SK-N-SH (cell line): Measurements from ENCODE around the gene TBCD. TPM values are rescaled to one million over a fixed set of nuclear protein-coding genes. Genes with fewer than 3 reads are reported as not detected.

Experiments used
- CTCF ChIA-PET: fragments of 300-600, 350-600 bp; formaldehyde crosslinking; extraction: SDS; loops from one replicate; lab custom pipeline; 2021; lab: Yijun Ruan, JAX
- POLR2A ChIA-PET: fragments of 350-600 bp; sonication (Branson Sonifier 250); formaldehyde crosslinking; extraction: SDS; loops from one replicate; lab custom pipeline; 2020; ENCODE audit warnings: antibody characterized with exemption, inconsistent platforms; lab: Yijun Ruan, JAX
- DNase-seq: peaks from one replicate; pipeline ENCODE4 v3.0.0; 2012
- H2AFZ ChIP-seq: fragments of 200-600 bp; sonication (generic); 2 replicates; pipeline ENCODE4 v1.8.1; 2016; ENCODE audit warnings: antibody characterized with exemption, mild to moderate bottlenecking, low read depth
- H3F3A ChIP-seq: fragments of 200-600 bp; sonication (generic); replicated peaks from 2 replicates; pipeline ENCODE3; 2016; ENCODE audit warnings: antibody characterized with exemption, mild to moderate bottlenecking; ENCODE audit not compliant: insufficient read depth
- H3K27ac ChIP-seq, 2 experiments: fragments of 200-500 bp in 1 of 2; fragments of 200-600 bp in 1 of 2; sonication (Bioruptor generic) in 1 of 2; sonication (generic), shearing (Covaris generic) in 1 of 2; 2 replicates each; pipeline versions ENCODE4 v1.5.1 to v1.6.1; 2014 to 2016; ENCODE audit warnings: low read depth in 2 of 2, inconsistent platforms in 1 of 2, low read length in 1 of 2, mild to moderate bottlenecking in 1 of 2, mixed read lengths in 1 of 2
- H3K27me3 ChIP-seq: fragments of 200-600 bp; sonication (generic), shearing (Covaris generic); 2 replicates; pipeline ENCODE4 v1.6.1; 2016; ENCODE audit warnings: mixed run types; ENCODE audit not compliant: insufficient read depth
- H3K36me3 ChIP-seq, 2 experiments: fragments of 200-500 bp in 1 of 2; fragments of 200-600 bp in 1 of 2; sonication (Bioruptor generic) in 1 of 2; sonication (generic) in 1 of 2; replicated peaks in 1 of 2; 2 replicates each; pipeline versions ENCODE3 to v1.5.1; 2014 to 2016; ENCODE audit warnings: low read length in 1 of 2, mild to moderate bottlenecking in 1 of 2; ENCODE audit not compliant: insufficient read depth in 2 of 2, control insufficient read depth in 1 of 2
- H3K4me1 ChIP-seq, 2 experiments: fragments of 200-500 bp in 1 of 2; fragments of 200-600 bp in 1 of 2; sonication (Bioruptor generic) in 1 of 2; sonication (generic), shearing (Covaris generic) in 1 of 2; 2 replicates each; pipeline versions ENCODE4 v1.5.1 to v1.6.1; 2014 to 2016; ENCODE audit warnings: low read depth in 1 of 2, low read length in 1 of 2, mixed run types in 1 of 2; ENCODE audit not compliant: insufficient read depth in 2 of 2, control insufficient read depth in 1 of 2
- H3K4me2 ChIP-seq: fragments of 200-600 bp; sonication (generic), shearing (Covaris generic); 2 replicates; pipeline ENCODE4 v1.6.1; 2017; ENCODE audit warnings: mixed run types
- H3K4me3 ChIP-seq, 2 experiments: fragments of 200-500 bp in 1 of 2; fragments of 200-600 bp in 1 of 2; sonication (Bioruptor generic) in 1 of 2; sonication (generic), shearing (Covaris generic) in 1 of 2; 2 replicates each; pipeline versions ENCODE4 v1.5.1 to v1.8.1; 2014 to 2016; ENCODE audit warnings: low read depth in 2 of 2, inconsistent platforms in 1 of 2, low read length in 1 of 2, mild to moderate bottlenecking in 1 of 2, mixed read lengths in 1 of 2, moderate library complexity in 1 of 2
- H3K79me2 ChIP-seq: fragments of 200-600 bp; sonication (generic); 2 replicates; pipeline ENCODE4 v1.8.1; 2017; ENCODE audit warnings: mild to moderate bottlenecking; ENCODE audit not compliant: insufficient read depth
- H3K9ac ChIP-seq: fragments of 200-600 bp; sonication (generic); 2 replicates; pipeline ENCODE4 v1.6.1; 2017; ENCODE audit warnings: mixed run types
- H3K9me2 ChIP-seq: fragments of 200-600 bp; sonication (generic); 2 replicates; pipeline ENCODE4 v1.6.1; 2017; ENCODE audit warnings: mixed run types
- H3K9me3 ChIP-seq: fragments of 200-600 bp; sonication (generic); 2 replicates; pipeline ENCODE4 v1.6.1; 2017; ENCODE audit warnings: mixed run types, mild to moderate bottlenecking, moderate library complexity
- H4K20me1 ChIP-seq: fragments of 200-600 bp; sonication (generic); 2 replicates; pipeline ENCODE4 v1.6.1; 2017; ENCODE audit warnings: mild to moderate bottlenecking, mixed run types; ENCODE audit not compliant: insufficient read depth
- ELF1 ChIP-seq: IDR thresholded peaks from 2 replicates; pipeline ENCODE4 v1.4.0; 2012
- FOXM1 ChIP-seq: IDR thresholded peaks from 2 replicates; pipeline ENCODE4 v1.4.0; 2012; ENCODE audit warnings: low read depth, mild to moderate bottlenecking
- MXI1 ChIP-seq: IDR thresholded peaks from 2 replicates; pipeline ENCODE4 v1.6.1; 2012; ENCODE audit warnings: mild to moderate bottlenecking, low read depth, low read length, improper control_type of control experiment
- RAD21 ChIP-seq: IDR thresholded peaks from 2 replicates; pipeline ENCODE4 v1.6.1; 2012; ENCODE audit warnings: mild to moderate bottlenecking, low read length
- RXRA ChIP-seq: IDR thresholded peaks from 2 replicates; pipeline ENCODE4 v1.4.0; 2012; ENCODE audit warnings: low read depth, mild to moderate bottlenecking, borderline replicate concordance
- USF1 ChIP-seq: IDR thresholded peaks from 2 replicates; pipeline ENCODE4 v1.4.0; 2012; ENCODE audit warnings: low read depth, borderline replicate concordance
- YY1 ChIP-seq: IDR thresholded peaks from 2 replicates; pipeline ENCODE4 v1.4.0; 2012; ENCODE audit warnings: low read depth, mild to moderate bottlenecking
- ZBTB33 ChIP-seq: IDR thresholded peaks from 2 replicates; pipeline ENCODE4 v1.4.0; 2012; ENCODE audit warnings: low read depth, borderline replicate concordance
- WGBS: methylation state at CpG from one replicate; pipeline ENCODE4 v1.1.6; 2017; ENCODE audit warnings: low lambda C conversion rate; 5-methylcytosine and 5-hydroxymethylcytosine counted together
- polyA plus RNA-seq, 3 experiments: library from polyadenylated mRNA; depleted of rRNA; stranded (reverse); fragments of >200 nt; gene quantifications; 2 replicates each; pipeline ENCODE4 v1.2.3, GENCODE V29; 2012
- TF ChIP-seq, protein P1 (sequence below): fragments of 150-350 bp; IDR thresholded peaks from 2 replicates; pipeline ENCODE4 v1.6.1; 2016; ENCODE audit warnings: mild to moderate bottlenecking, low read depth, low read length
- TF ChIP-seq, protein P2 (sequence below): fragments of 200-600 bp; sonication (generic); IDR thresholded peaks from 2 replicates; pipeline ENCODE4 v1.6.1; 2017; ENCODE audit warnings: antibody characterized with exemption, mild to moderate bottlenecking, moderate library complexity
- TF ChIP-seq, protein P3 (sequence below): fragments of 150-350 bp; IDR thresholded peaks from 2 replicates; pipeline ENCODE4 v1.6.1; 2017; ENCODE audit warnings: antibody characterized with exemption, low read length, low read depth, borderline replicate concordance

TBCD gene
- polyA plus RNA-seq, 1 of the 3 experiments (the other 2 are of a cell fraction), result 107 TPM

- Histone ChIP-seq H2AFZ (no peak overlapping the region), H3K79me2 (no peaks in the 10 kb centered on the region), H3K36me3 (peaks cover 18 to 40% of the 10 kb centered on the region in 2 experiments), H3K4me3 (no peak overlapping the region), H3K4me2 (no peak overlapping the region), H3K4me1 (peaks cover 0 to 4% of the 10 kb centered on the region in 2 experiments; a peak in 1 of 4 replicates), H3K27ac (no peak overlapping the region)
- 82% methylated on average over 14 of the region's 15 CpGs for WGBS
- POLR2A ChIA-PET, result no interaction called here
- CTCF ChIA-PET, result interaction anchor here (1.4 to 2.0 kb wide), 3 partner anchors 7 to 36 kb away, joined by 3 to 6 read pairs (median 6); no protein-coding TSS in a partner anchor
- no peak for TF ChIP-seq YY1
- TF ChIP-seq, protein P1, sequence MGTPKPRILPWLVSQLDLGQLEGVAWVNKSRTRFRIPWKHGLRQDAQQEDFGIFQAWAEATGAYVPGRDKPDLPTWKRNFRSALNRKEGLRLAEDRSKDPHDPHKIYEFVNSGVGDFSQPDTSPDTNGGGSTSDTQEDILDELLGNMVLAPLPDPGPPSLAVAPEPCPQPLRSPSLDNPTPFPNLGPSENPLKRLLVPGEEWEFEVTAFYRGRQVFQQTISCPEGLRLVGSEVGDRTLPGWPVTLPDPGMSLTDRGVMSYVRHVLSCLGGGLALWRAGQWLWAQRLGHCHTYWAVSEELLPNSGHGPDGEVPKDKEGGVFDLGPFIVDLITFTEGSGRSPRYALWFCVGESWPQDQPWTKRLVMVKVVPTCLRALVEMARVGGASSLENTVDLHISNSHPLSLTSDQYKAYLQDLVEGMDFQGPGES, result no peak
- TF ChIP-seq ZBTB33, result no peak
- no peak for TF ChIP-seq FOXM1
- no peak for TF ChIP-seq USF1
- no peak for TF ChIP-seq RXRA
- TF ChIP-seq MXI1, result no peak
- no peak for TF ChIP-seq RAD21
- TF ChIP-seq, protein P2, sequence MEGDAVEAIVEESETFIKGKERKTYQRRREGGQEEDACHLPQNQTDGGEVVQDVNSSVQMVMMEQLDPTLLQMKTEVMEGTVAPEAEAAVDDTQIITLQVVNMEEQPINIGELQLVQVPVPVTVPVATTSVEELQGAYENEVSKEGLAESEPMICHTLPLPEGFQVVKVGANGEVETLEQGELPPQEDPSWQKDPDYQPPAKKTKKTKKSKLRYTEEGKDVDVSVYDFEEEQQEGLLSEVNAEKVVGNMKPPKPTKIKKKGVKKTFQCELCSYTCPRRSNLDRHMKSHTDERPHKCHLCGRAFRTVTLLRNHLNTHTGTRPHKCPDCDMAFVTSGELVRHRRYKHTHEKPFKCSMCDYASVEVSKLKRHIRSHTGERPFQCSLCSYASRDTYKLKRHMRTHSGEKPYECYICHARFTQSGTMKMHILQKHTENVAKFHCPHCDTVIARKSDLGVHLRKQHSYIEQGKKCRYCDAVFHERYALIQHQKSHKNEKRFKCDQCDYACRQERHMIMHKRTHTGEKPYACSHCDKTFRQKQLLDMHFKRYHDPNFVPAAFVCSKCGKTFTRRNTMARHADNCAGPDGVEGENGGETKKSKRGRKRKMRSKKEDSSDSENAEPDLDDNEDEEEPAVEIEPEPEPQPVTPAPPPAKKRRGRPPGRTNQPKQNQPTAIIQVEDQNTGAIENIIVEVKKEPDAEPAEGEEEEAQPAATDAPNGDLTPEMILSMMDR, result no peak
- no peak for TF ChIP-seq ELF1
- TF ChIP-seq, protein P3, sequence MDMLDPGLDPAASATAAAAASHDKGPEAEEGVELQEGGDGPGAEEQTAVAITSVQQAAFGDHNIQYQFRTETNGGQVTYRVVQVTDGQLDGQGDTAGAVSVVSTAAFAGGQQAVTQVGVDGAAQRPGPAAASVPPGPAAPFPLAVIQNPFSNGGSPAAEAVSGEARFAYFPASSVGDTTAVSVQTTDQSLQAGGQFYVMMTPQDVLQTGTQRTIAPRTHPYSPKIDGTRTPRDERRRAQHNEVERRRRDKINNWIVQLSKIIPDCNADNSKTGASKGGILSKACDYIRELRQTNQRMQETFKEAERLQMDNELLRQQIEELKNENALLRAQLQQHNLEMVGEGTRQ, result no peak
- TF ChIP-seq, all 33 proteins: peak for 0
- H4K20me1 ChIP-seq, result no peaks in the 10 kb centered on the region; the same call in 1 of the 2 replicates
- no peaks in the 10 kb centered on the region for H3K9me2 ChIP-seq
- no peaks in the 10 kb centered on the region for H3K27me3 ChIP-seq
- DNase-seq, result no peak
- H3K9me3 ChIP-seq, result no peaks in the 10 kb centered on the region
- H3F3A ChIP-seq, result no peaks in the 10 kb centered on the region
- no peak overlapping the region for H3K9ac ChIP-seq
Observed at GRCh38 chr17:82812058-82812457, 60.2 kb downstream of the TBCD start.
